LNCaP clone FGC (cell line): ENCODE measurements around the gene ESPNL.

ENCODE experiments used
- DNase-seq: peaks from one replicate; pipeline ENCODE4 v3.0.0-alpha.2; 2011; ENCODE audit warnings: low read depth
- H3K4me3 ChIP-seq: 2 replicates; pipeline ENCODE4 v1.5.1; 2011; ENCODE audit warnings: mild to moderate bottlenecking, low read depth, low read length, control low read depth
- CTCF ChIP-seq: IDR thresholded peaks from 2 replicates; pipeline ENCODE4 v1.5.1; 2012; ENCODE audit warnings: mild to moderate bottlenecking; ENCODE audit not compliant: control insufficient read depth, insufficient read depth; ENCODE audit errors: extremely low read depth

ESPNL gene

DNA sequence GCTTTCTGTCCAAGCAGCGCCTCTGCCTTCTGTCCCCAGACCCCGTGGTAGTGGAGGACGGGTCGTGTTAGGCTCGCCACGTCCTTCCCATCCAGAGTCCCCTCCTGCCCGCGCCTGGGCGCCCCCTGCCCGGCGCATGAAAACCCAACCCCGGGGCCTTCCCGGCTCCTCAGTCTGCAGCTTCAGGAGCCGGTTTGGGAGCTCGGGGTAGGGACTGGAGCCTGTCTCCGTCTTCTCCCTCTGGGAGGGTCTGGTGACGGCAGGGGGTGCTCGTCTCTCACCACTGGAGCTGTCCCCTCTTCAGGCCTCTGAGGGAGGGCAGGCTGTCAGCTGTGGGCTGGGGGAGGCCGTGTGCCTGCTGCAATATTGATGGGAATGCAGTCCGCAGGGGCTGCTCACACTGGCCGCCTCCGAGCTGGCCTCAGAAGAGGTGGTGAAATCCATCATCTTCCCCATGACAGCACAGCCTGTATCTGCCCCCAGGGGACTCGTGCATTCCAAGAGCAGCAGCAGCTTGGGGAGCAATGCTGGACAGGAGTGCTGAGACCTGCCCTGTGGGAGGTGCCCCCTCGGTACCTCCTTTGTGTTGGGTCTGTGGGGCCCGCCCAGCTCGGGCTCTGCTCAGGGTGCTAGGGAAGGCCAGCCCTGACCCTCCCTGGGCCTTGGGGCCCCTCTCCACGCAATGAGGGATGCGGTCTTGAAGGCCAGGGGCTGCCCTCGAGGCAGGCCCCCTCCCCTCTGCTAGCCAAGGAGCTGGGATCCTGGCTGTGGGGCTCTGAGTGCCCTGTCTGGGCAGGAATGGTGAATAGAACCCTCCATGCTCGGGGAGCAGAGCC is 20.5 kb downstream of the ESPNL start:
- no peak overlapping the region for H3K4me3 ChIP-seq
- TF ChIP-seq CTCF = no peak
- DNase-seq = no peak

DNA sequence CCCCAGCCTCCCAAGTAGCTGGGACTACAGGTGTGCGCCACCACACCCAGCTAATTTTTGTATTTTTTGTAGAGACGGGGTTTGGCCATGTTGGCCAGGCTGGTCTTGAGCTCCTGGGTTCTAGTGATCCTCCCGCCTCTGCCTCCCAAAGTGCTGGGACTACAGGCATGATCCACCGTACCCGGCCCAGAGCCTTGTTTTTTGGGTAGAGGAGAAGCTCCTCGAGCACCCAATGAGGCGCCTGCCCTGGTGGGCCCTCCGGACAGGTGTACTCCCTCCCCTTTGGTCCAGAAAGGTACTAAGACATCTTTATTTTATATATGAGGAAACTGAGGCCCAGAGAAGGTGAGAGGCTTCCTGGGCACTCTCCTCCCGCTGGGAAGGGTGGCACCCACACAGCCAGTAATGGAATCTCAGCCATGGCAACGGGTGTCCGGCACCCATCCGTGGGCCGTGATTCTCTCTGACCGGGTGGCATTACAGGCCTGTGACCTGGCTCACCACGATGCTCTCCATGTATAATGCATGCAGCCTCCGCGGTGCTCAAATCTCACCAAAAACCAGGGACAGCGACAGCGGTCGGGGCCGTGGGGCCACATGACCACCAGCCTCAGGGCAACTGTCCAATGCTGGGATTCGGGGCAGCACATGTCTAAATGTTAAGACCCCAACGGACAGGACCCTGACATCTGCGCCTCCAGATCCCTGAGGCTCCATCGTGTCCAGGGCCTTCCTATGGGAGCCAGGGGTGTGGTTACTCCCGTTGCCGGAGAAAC is 21.6 kb downstream of the ESPNL start:
- DNase-seq = no peak
- TF ChIP-seq CTCF = no peak
- H3K4me3 ChIP-seq = no peak overlapping the region

DNA sequence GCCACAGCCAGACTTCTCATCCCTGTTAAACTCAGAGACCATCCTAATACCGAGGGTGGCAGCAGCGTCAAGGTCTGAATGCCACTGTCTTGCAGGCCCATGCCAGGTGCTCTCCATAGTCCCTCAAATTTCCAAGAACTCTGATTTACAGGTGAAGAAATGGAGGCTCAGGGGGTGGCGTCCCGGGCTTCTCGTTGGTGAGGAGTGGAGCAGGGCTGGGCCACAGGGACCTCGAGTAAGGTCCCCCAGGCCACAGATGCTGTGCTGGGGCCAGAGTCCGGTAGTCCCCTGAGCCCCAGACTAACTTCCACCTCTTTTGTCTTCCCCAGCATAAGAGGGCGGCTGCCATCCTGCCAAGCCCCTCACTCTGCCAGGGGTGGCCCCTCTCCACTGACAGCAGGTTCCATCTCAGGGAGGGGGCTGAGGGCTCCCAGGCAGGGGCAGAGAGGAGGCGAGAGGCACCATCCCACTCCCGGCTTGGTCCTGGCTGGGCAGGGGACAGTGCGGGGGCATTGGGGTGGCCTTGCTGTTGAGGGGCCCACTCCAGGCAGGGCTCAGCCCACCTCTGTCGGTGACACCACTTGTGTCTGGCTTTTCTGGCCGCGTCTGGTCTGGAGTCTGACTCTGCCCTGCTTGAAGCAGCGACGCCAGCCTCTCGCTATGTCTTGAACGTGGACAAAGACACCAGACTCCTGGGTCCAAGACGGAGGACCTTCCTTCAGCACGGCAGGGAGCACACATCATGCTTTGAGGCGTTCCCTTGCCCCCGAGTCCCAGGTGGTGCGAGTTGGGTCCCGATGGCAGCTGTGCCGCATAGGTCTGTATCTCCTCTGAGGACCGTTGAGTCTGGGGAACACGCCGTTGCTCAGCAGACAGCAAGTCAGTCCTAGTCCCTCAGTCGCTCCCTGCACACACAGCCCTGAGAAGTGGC is 22.4 kb downstream of the ESPNL start:
- no peak for TF ChIP-seq CTCF
- DNase-seq = no peak
- H3K4me3 ChIP-seq = no peak overlapping the region

DNA sequence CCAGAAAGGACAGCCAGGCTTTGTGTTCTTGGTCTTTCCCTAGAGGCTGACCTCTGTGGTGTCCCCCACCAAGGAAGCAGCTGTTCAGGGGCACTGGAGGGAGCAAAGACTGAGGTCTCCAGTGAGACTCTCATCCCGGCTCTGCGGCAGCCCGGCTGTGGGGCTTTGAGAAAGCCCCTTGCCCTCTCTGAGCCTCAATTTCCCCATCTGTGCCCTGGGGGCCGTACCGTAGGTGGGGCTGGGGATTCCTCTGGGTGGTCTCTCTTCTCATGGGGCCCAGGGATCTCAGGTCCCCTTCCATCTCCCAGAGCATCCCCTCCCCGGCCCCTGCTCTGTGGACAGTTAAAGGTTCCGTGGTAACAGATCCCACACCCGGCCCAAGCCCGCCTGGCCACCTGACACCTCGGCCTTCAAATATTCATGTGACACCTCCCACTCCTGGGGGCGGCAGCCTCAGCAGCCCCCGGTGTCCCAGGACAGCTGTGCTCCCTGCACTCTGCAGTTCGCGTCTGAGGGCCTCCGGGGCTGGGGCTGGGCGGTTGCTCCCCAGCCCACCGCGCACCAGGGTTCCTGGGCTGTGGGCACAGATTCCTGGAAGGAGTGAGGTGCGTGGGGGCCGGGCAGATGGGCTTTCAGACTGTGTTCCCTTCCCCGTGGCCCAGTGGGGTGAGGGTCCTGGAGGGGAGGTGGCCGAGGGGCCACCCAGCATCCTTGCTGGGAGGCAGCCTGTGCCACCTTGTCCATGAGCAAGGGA is 23.3 kb downstream of the ESPNL start:
- TF ChIP-seq CTCF = no peak
- no peak for DNase-seq
- H3K4me3 ChIP-seq = no peak overlapping the region

GRCh38 chr2:238123991-238124470 is 23.9 kb downstream of the ESPNL start:
- no peak overlapping the region for H3K4me3 ChIP-seq
- no peak for TF ChIP-seq CTCF
- DNase-seq = no peak
